ENCODE data around the gene THBS2.

Gene THBS2

GRCh38 chr6:169288591-169288990 lies 34.9 kb upstream of the THBS2 start:
- in situ Hi-C loops (cut with HindIII; ENCODE audit: low sequenced_read_pairs): no loop called here
- no peak for DNase-seq (ENCODE audit: low read depth)
- no peak for TF ChIP-seq CTCF (IDR thresholded peaks at IDR 0.05; ENCODE audit: low read depth, low read length, missing control alignments)
- H3K4me3 ChIP-seq (ENCODE audit: low read depth, low read length): no peak overlapping the region

- in situ Hi-C loops (cut with HindIII; ENCODE audit: low sequenced_read_pairs): no loop called here
- no peak overlapping the region for H3K4me3 ChIP-seq (ENCODE audit: low read depth, low read length)
Measured at GRCh38 chr6:169287675-169288074, 34.0 kb upstream of the THBS2 start.

GRCh38 chr6:169286961-169287360 lies 33.3 kb upstream of the THBS2 start:
- in situ Hi-C loops (cut with HindIII; ENCODE audit: low sequenced_read_pairs): no loop called here
- TF ChIP-seq CTCF (IDR thresholded peaks at IDR 0.05; ENCODE audit: low read depth, low read length, missing control alignments): no peak
- no peak overlapping the region for H3K4me3 ChIP-seq (ENCODE audit: low read depth, low read length)
- DNase-seq (ENCODE audit: low read depth): no peak

More at GRCh38 chr6:169287675-169288074, 34.0 kb upstream of the THBS2 start:
- TF ChIP-seq CTCF (IDR thresholded peaks at IDR 0.05; ENCODE audit: low read depth, low read length, missing control alignments): no peak
- no peak for DNase-seq (ENCODE audit: low read depth)

GRCh38 chr6:169285165-169285564 lies 31.5 kb upstream of the THBS2 start:
- H3K4me3 ChIP-seq (ENCODE audit: low read depth, low read length): no peak overlapping the region
- no peak for TF ChIP-seq CTCF (IDR thresholded peaks at IDR 0.05; ENCODE audit: low read depth, low read length, missing control alignments)
- in situ Hi-C loops (cut with HindIII; ENCODE audit: low sequenced_read_pairs): no loop called here
- DNase-seq (ENCODE audit: low read depth): no peak

GRCh38 chr6:169283924-169284323 lies 30.3 kb upstream of the THBS2 start:
- H3K4me3 ChIP-seq (ENCODE audit: low read depth, low read length): no peak overlapping the region
- TF ChIP-seq CTCF (IDR thresholded peaks at IDR 0.05; ENCODE audit: low read depth, low read length, missing control alignments): no peak
- no peak for DNase-seq (ENCODE audit: low read depth)
- in situ Hi-C loops (cut with HindIII; ENCODE audit: low sequenced_read_pairs): no loop called here

- no peak for DNase-seq (ENCODE audit: low read depth)
- no peak overlapping the region for H3K4me3 ChIP-seq (ENCODE audit: low read depth, low read length)
- in situ Hi-C loops (cut with HindIII; ENCODE audit: low sequenced_read_pairs): no loop called here
- no peak for TF ChIP-seq CTCF (IDR thresholded peaks at IDR 0.05; ENCODE audit: low read depth, low read length, missing control alignments)
Measured at GRCh38 chr6:169282043-169282442, 28.4 kb upstream of the THBS2 start.

GRCh38 chr6:169277619-169278018 lies 24.0 kb upstream of the THBS2 start:
- H3K4me3 ChIP-seq (ENCODE audit: low read depth, low read length): no peak overlapping the region
- TF ChIP-seq CTCF (IDR thresholded peaks at IDR 0.05; ENCODE audit: low read depth, low read length, missing control alignments): no peak
- in situ Hi-C loops (cut with HindIII; ENCODE audit: low sequenced_read_pairs): no loop called here
- no peak for DNase-seq (ENCODE audit: low read depth)

Data from astrocyte of the cerebellum (primary cell).